ENCODE data around the gene TBCCD1.

Gene TBCCD1

GRCh38 chr3:186524616-186525015 is 42.5 kb downstream of the TBCCD1 start:
- H3K27me3 ChIP-seq (replicated peaks) = no peaks in the 10 kb centered on the region

GRCh38 chr3:186523434-186523833 is 43.7 kb downstream of the TBCCD1 start:
- Histone ChIP-seq H3K27me3 (replicated peaks) (no peaks in the 10 kb centered on the region), H3K36me3 (replicated peaks) (no peaks in the 10 kb centered on the region), H3K27ac (no peak overlapping the region), H3K4me3 (ENCODE audit: low read depth, low read length) (no peak overlapping the region)
- no peak for TF ChIP-seq CTCF (IDR thresholded peaks at IDR 0.05; ENCODE audit: low read depth, low read length, missing control alignments)
- no peak for DNase-seq
- in situ Hi-C loops (cut with HindIII; ENCODE audit: low pct_ligation_motif_present, low sequenced_read_pairs) = no loop called here

More at GRCh38 chr3:186524616-186525015, 42.5 kb downstream of the TBCCD1 start:
- in situ Hi-C loops (cut with HindIII; ENCODE audit: low pct_ligation_motif_present, low sequenced_read_pairs) = loop anchor here (25.0 kb wide), 1 partner anchor 537 kb away; no protein-coding TSS in a partner anchor
- no peak for TF ChIP-seq CTCF (IDR thresholded peaks at IDR 0.05; ENCODE audit: low read depth, low read length, missing control alignments)
- no peak for DNase-seq
- no peak overlapping the region for H3K4me3 ChIP-seq (ENCODE audit: low read depth, low read length)
- H3K36me3 ChIP-seq (replicated peaks) = no peaks in the 10 kb centered on the region
- H3K27ac ChIP-seq = no peak overlapping the region

- no peak for TF ChIP-seq CTCF (IDR thresholded peaks at IDR 0.05; ENCODE audit: low read depth, low read length, missing control alignments)
- no peak for DNase-seq
- Histone ChIP-seq H3K36me3 (replicated peaks) (no peaks in the 10 kb centered on the region), H3K27ac (no peak overlapping the region), H3K4me3 (ENCODE audit: low read depth, low read length) (no peak overlapping the region), H3K27me3 (replicated peaks) (no peaks in the 10 kb centered on the region)
- in situ Hi-C loops (cut with HindIII; ENCODE audit: low pct_ligation_motif_present, low sequenced_read_pairs) = no loop called here
These were observed 44.1 kb downstream of the TBCCD1 start for GRCh38 chr3:186523022-186523421.

- no peaks in the 10 kb centered on the region for H3K36me3 ChIP-seq (replicated peaks)
- no peaks in the 10 kb centered on the region for H3K27me3 ChIP-seq (replicated peaks)
- no peak overlapping the region for H3K27ac ChIP-seq
- no peak for TF ChIP-seq CTCF (IDR thresholded peaks at IDR 0.05; ENCODE audit: low read depth, low read length, missing control alignments)
- no peak overlapping the region for H3K4me3 ChIP-seq (ENCODE audit: low read depth, low read length)
- in situ Hi-C loops (cut with HindIII; ENCODE audit: low pct_ligation_motif_present, low sequenced_read_pairs) = no loop called here
- DNase-seq = no peak
These were observed 45.9 kb downstream of the TBCCD1 start for GRCh38 chr3:186520957-186521842.

- H3K27ac ChIP-seq = no peak overlapping the region
- H3K4me3 ChIP-seq (ENCODE audit: low read depth, low read length) = no peak overlapping the region
- no peaks in the 10 kb centered on the region for H3K36me3 ChIP-seq (replicated peaks)
- in situ Hi-C loops (cut with HindIII; ENCODE audit: low pct_ligation_motif_present, low sequenced_read_pairs) = no loop called here
- no peak for DNase-seq
- no peak for TF ChIP-seq CTCF (IDR thresholded peaks at IDR 0.05; ENCODE audit: low read depth, low read length, missing control alignments)
- no peaks in the 10 kb centered on the region for H3K27me3 ChIP-seq (replicated peaks)
These were observed 46.7 kb downstream of the TBCCD1 start for GRCh38 chr3:186520431-186520830.
